K562 (cell line): ENCODE results near the gene PSMB8.

Experiments used
- CTCF ChIP-seq, 3 experiments: IDR thresholded peaks in 2 of 3; conservative IDR thresholded peaks in 1 of 3; 2 replicates each; pipeline ENCODE4 v1.5.1; 2011 to 2012; ENCODE audit warnings: low read length in 3 of 3, mild to moderate bottlenecking in 3 of 3, control low read depth in 2 of 3, improper control_type of control experiment in 1 of 3, inconsistent platforms in 1 of 3, low read depth in 1 of 3, mixed read lengths in 1 of 3, moderate library complexity in 1 of 3; ENCODE audit not compliant: insufficient read depth in 2 of 3
- HOMEZ ChIP-seq: fragments of 250-450 bp; sonication (Bioruptor Pico); IDR thresholded peaks from 2 replicates; pipeline ENCODE4 v1.4.0; 2020; ENCODE audit warnings: mild to moderate bottlenecking, moderate library complexity
- NCOR1 ChIP-seq: fragments of 450-650 bp; IDR thresholded peaks from 2 replicates; pipeline ENCODE4 v1.6.1; 2016; ENCODE audit warnings: mild to moderate bottlenecking, moderate library complexity

- no peak for TF ChIP-seq NCOR1
- no peak for TF ChIP-seq HOMEZ (CRISPR knock-in tag)
- TF ChIP-seq CTCF (IDR thresholded peaks at IDR 0.05 in 2 of 3, conservative IDR thresholded peaks at IDR 0.05 in 1 of 3; ENCODE audit: insufficient read depth in 2 of 3, low read depth in 1 of 3, low read length in 3 of 3): no peak; a peak in 1 of 6 replicates
Observed at GRCh38 chr6:32843979-32844838, at the start of gene PSMB8.
